ENCODE results near the gene CAMK1D.
A peak's percentile ranks its signal among the peaks of the same experiment; 100 is the strongest.
"Not testable (repeated sequence)": the region's sequence is repeated elsewhere in the genome, so short reads cannot be mapped to it uniquely, and the experiment has no call there.

The CAMK1D gene

GRCh38 chr10:12470719-12471118 lies 121.4 kb downstream of the CAMK1D start:
- no peak for DNase-seq

GRCh38 chr10:12471135-12471534 lies 121.8 kb downstream of the CAMK1D start:
- DNase-seq, result no peak

- no peak for DNase-seq
Measured at GRCh38 chr10:12473491-12473890, 124.1 kb downstream of the CAMK1D start.

GRCh38 chr10:12474727-12475412 lies 125.5 kb downstream of the CAMK1D start:
- DNase-seq, result no peak

- no peak for DNase-seq
Measured at GRCh38 chr10:12476656-12477055, 127.3 kb downstream of the CAMK1D start.

- no peak for DNase-seq
Measured at GRCh38 chr10:12479437-12479844, 130.1 kb downstream of the CAMK1D start.

- DNase-seq, result no peak
Measured at GRCh38 chr10:12479924-12480323, 130.6 kb downstream of the CAMK1D start.

GRCh38 chr10:12480440-12480839 lies 131.1 kb downstream of the CAMK1D start:
- no peak for DNase-seq

- DNase-seq, result no peak
Measured at GRCh38 chr10:12481924-12482323, 132.6 kb downstream of the CAMK1D start.

- no peak for DNase-seq
Measured at GRCh38 chr10:12482587-12482986, 133.2 kb downstream of the CAMK1D start.

- no peak for DNase-seq
Measured at GRCh38 chr10:12484002-12484918, 134.9 kb downstream of the CAMK1D start.

GRCh38 chr10:12484941-12485805 lies 135.8 kb downstream of the CAMK1D start:
- DNase-seq, result peak; percentile 17

- DNase-seq, result no peak
Measured at GRCh38 chr10:12487366-12487765, 138.0 kb downstream of the CAMK1D start.

GRCh38 chr10:12488626-12489025 lies 139.3 kb downstream of the CAMK1D start:
- no peak for DNase-seq

GRCh38 chr10:12489357-12489756 lies 140.0 kb downstream of the CAMK1D start:
- DNase-seq, result no peak

- DNase-seq, result no peak
Measured at GRCh38 chr10:12489806-12490205, 140.5 kb downstream of the CAMK1D start.

- no peak for DNase-seq
Measured at GRCh38 chr10:12490963-12491362, 141.6 kb downstream of the CAMK1D start.

- DNase-seq, result no peak
Measured at GRCh38 chr10:12491491-12491890, 142.1 kb downstream of the CAMK1D start.

- no peak for DNase-seq
Measured at GRCh38 chr10:12492016-12492415, 142.7 kb downstream of the CAMK1D start.

GRCh38 chr10:12497046-12497445 lies 147.7 kb downstream of the CAMK1D start:
- not testable (repeated sequence) for DNase-seq

GRCh38 chr10:12499076-12499986 lies 150.0 kb downstream of the CAMK1D start:
- DNase-seq, result no peak

All from stimulated activated CD4-positive, alpha-beta T cell treated with anti-CD3 and anti-CD28 coated beads, Interleukin-12 subunit alpha, Interleukin-12 subunit beta, amount 100 ng/mL, for 4 hours (primary cell).